ENCODE results near the gene SPIRE1. TPM values are rescaled to one million over a fixed set of nuclear protein-coding genes. Genes with fewer than 3 reads are reported as not detected.

Gene SPIRE1
- total RNA-seq, 4 donors from 2014 or later, result 4.7 to 49.5 (median 7.1) TPM

GRCh38 chr18:12438257-12438656, 219.7 kb downstream of the SPIRE1 start:
- TF ChIP-seq CTCF (IDR thresholded peaks at IDR 0.05), result no peak
- no peaks in the 10 kb centered on the region for H3K4me1 ChIP-seq
- no peak for DNase-seq
- no peaks in the 10 kb centered on the region for H3K36me3 ChIP-seq
- no peaks in the 10 kb centered on the region for H3K9me3 ChIP-seq
- no peaks in the 10 kb centered on the region for H3K27me3 ChIP-seq
- H3K4me3 ChIP-seq, result no peak overlapping the region
- no peak overlapping the region for H3K27ac ChIP-seq

- no peak for TF ChIP-seq POLR2A (IDR thresholded peaks at IDR 0.05)
- TF ChIP-seq CTCF (IDR thresholded peaks at IDR 0.05), result no peak
- DNase-seq, result no peak
- no peaks in the 10 kb centered on the region for H3K4me1 ChIP-seq
- H3K9me3 ChIP-seq, result no peaks in the 10 kb centered on the region
- H3K27ac ChIP-seq, result no peak overlapping the region
- H3K4me3 ChIP-seq, result no peak overlapping the region
- no peaks in the 10 kb centered on the region for H3K27me3 ChIP-seq
- no peaks in the 10 kb centered on the region for H3K36me3 ChIP-seq
Measured at GRCh38 chr18:12435867-12436266, 222.0 kb downstream of the SPIRE1 start.

GRCh38 chr18:12434541-12434929, 223.4 kb downstream of the SPIRE1 start:
- Histone ChIP-seq H3K4me3 (no peak overlapping the region), H3K9me3 (no peaks in the 10 kb centered on the region), H3K27me3 (no peaks in the 10 kb centered on the region), H3K4me1 (no peaks in the 10 kb centered on the region), H3K36me3 (no peaks in the 10 kb centered on the region), H3K27ac (no peak overlapping the region)
- no peak for DNase-seq
- no peak for TF ChIP-seq CTCF (IDR thresholded peaks at IDR 0.05)

DNA sequence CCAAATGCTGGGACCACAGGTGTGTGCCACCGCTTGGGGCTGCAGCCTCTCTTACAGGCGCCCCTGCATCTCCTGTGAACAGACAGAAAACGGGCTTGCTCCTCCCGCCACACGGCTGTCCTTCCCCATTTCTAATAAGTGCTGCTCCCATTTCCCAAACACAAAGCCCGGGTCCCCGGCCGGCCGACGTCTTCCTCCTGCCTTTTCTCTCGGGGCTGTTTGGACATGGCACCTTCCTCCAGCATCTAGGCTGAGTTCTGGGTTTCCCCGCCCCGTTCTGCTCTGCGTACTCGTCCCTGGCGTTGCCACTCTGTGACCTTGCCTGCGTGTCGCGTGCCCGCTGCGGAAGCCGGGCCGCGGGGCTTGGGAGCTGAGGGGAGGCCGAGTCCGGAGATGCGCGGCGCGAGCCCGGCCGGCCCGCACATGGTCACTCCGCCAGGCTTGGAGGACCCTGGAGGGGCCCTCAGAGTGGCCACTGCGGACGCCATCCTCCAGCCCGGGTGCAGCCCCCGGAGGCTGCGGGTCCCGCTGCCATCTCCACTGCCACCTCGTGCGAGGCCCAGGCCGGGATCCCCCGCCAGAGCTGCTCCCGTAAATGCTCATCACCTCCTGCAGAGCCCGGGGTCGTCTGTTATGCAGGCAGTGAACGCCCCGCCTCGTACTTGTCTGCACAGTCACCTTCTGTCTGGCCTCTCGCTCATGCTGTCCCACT, 223.9 kb downstream of the SPIRE1 start:
- no peak for DNase-seq
- H3K9me3 ChIP-seq, result no peaks in the 10 kb centered on the region
- H3K27ac ChIP-seq, result no peak overlapping the region
- no peaks in the 10 kb centered on the region for H3K36me3 ChIP-seq
- no peaks in the 10 kb centered on the region for H3K27me3 ChIP-seq
- no peak for TF ChIP-seq POLR2A (IDR thresholded peaks at IDR 0.05)
- no peak for TF ChIP-seq CTCF (IDR thresholded peaks at IDR 0.05)
- no peak overlapping the region for H3K4me3 ChIP-seq
- H3K4me1 ChIP-seq, result no peaks in the 10 kb centered on the region

DNA sequence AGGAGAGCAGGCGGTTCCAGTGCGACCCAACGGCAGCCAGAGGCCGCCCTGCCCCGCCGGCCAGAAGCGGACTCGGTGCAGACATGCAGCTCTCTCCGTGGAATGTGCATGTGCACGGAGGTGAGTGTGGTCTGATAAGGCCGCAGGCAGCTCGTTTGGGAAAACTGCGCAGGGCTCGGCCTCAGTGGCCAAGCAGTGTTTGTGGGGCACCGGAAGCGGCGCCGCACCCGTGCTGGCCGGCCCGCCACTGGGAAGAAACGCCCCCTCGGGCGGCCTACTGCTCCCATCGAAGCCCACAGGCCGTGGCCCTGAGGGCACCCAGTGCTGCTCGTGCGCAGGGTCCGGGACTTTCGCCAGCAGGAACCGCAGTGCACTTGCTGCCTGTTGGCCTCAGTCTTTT, 225.0 kb downstream of the SPIRE1 start:
- Histone ChIP-seq H3K36me3 (no peaks in the 10 kb centered on the region), H3K4me3 (no peak overlapping the region), H3K4me1 (no peaks in the 10 kb centered on the region), H3K27me3 (no peaks in the 10 kb centered on the region), H3K27ac (no peak overlapping the region), H3K9me3 (no peaks in the 10 kb centered on the region)
- no peak for DNase-seq
- TF ChIP-seq CTCF (IDR thresholded peaks at IDR 0.05), result no peak
- TF ChIP-seq POLR2A (IDR thresholded peaks at IDR 0.05), result no peak

DNA sequence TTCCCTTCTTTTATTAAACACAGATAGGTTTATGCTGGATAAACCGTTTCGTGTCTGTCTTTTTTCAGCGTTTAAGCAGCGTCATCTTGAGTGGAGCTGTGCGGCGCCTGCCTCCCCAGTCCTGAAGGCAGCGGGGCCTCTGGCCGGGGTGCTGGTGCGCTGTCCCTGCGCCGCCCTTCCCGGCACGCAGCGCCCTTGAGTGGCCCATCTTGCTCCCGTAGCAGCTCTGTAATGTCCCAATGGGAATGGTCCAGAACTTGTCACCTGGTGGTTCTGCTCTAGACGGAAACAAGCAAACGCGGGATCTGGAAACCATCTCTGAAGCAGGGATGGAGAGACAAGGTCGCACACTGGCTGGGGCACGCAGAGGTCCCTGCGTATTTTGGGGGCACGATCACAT, 225.7 kb downstream of the SPIRE1 start:
- TF ChIP-seq CTCF (IDR thresholded peaks at IDR 0.05) (no peak), POLR2A (IDR thresholded peaks at IDR 0.05) (no peak)
- no peak overlapping the region for H3K4me3 ChIP-seq
- H3K4me1 ChIP-seq, result no peaks in the 10 kb centered on the region
- H3K27me3 ChIP-seq, result no peaks in the 10 kb centered on the region
- DNase-seq, result no peak
- no peak overlapping the region for H3K27ac ChIP-seq
- no peaks in the 10 kb centered on the region for H3K9me3 ChIP-seq
- no peaks in the 10 kb centered on the region for H3K36me3 ChIP-seq

Measured in Peyer's patch (tissue), 4 donors.